ENCODE measurements around the gene MAML1. TPM values are rescaled to one million over a fixed set of nuclear protein-coding genes. Genes with fewer than 3 reads are reported as not detected.

The MAML1 gene
- total and polyA plus RNA-seq, 10 of the 15 experiments (the other 5 are each of a cell fraction or from before 2014, with no cell fraction given) = 0.42 to 23.9 (median 7.3) TPM

- TF ChIP-seq MYC (IDR thresholded peaks at IDR 0.05; ENCODE audit: insufficient read depth, insufficient read length, insufficient replicate concordance, low read length, severe bottlenecking) (no peak), ZZZ3 (IDR thresholded peaks at IDR 0.05; ENCODE audit: control insufficient read depth, insufficient read length, low read depth) (no peak)
Measured at GRCh38 chr5:179769796-179770195, 37.2 kb downstream of the MAML1 start (continued).

- FAIRE-seq (no peak), ATAC-seq (no peak), DNase-seq (ENCODE audit: low read depth, low spot score) (no peak)
- Histone ChIP-seq H3K36me3 (ENCODE audit: control insufficient read depth in 2 of 2, insufficient read depth in 2 of 2, low read length in 1 of 2) (peaks cover 24 to 33% of the 10 kb centered on the region in 2 experiments), H3K9ac (ENCODE audit: control insufficient read depth, insufficient read depth, low read length) (no peak overlapping the region), H3K4me3 (no peak overlapping the region), H3K27me3 (replicated peaks in 1 of 2; ENCODE audit: control insufficient read depth in 2 of 2, insufficient read depth in 2 of 2, low read length in 1 of 2) (no peaks in the 10 kb centered on the region), H3K27ac (ENCODE audit: control insufficient read depth, insufficient read depth) (no peak overlapping the region), H4K20me1 (ENCODE audit: control insufficient read depth, insufficient read depth) (no peaks in the 10 kb centered on the region), H3K79me2 (ENCODE audit: control insufficient read depth, insufficient read depth, low read length) (no peaks in the 10 kb centered on the region; the same call in 1 of the 2 replicates), H3K4me1 (ENCODE audit: control insufficient read depth, insufficient read depth, low read length) (no peaks in the 10 kb centered on the region), H3K9me3 (replicated peaks; ENCODE audit: control insufficient read depth, insufficient read depth, low read length) (no peaks in the 10 kb centered on the region), H3K4me2 (ENCODE audit: control insufficient read depth, insufficient read depth) (no peak overlapping the region), H2AFZ (ENCODE audit: control insufficient read depth, low read depth, low read length) (no peak overlapping the region)
- POLR2A ChIA-PET = no interaction called here
- SMC1A ChIA-PET (ENCODE audit: uncharacterized antibody, unreplicated experiment) = no interaction called here
- CTCF ChIA-PET = interaction anchor here (1.1 to 2.3 kb wide), 2 partner anchors 8 to 83 kb away, joined by 4 to 17 read pairs; no protein-coding TSS in a partner anchor
- in situ Hi-C loops (cut with MboI) (no loop called here), intact Hi-C loops (cut with micrococcal nuclease; ENCODE audit: unreplicated experiment) (no loop called here)
- RAD21 ChIA-PET (ENCODE audit: unreplicated experiment) = no interaction called here
- BruUV-seq (replicated peaks) = no TSS peak
- 100% methylated on average over 4 of the region's 4 CpGs for WGBS (ENCODE audit: insufficient coverage, insufficient replicate concordance, low lambda C conversion rate, missing lambda C conversion rate)
- TF ChIP-seq, protein P1, sequence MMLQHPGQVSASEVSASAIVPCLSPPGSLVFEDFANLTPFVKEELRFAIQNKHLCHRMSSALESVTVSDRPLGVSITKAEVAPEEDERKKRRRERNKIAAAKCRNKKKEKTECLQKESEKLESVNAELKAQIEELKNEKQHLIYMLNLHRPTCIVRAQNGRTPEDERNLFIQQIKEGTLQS (IDR thresholded peaks at IDR 0.05; ENCODE audit: borderline replicate concordance, extremely low read depth, low read depth, low read length) = no peak
- no peak for TF ChIP-seq CEBPZ (IDR thresholded peaks at IDR 0.05; ENCODE audit: low read depth, low read length)
- no peak for TF ChIP-seq HDGF (IDR thresholded peaks at IDR 0.05)
- TF ChIP-seq, protein P2, sequence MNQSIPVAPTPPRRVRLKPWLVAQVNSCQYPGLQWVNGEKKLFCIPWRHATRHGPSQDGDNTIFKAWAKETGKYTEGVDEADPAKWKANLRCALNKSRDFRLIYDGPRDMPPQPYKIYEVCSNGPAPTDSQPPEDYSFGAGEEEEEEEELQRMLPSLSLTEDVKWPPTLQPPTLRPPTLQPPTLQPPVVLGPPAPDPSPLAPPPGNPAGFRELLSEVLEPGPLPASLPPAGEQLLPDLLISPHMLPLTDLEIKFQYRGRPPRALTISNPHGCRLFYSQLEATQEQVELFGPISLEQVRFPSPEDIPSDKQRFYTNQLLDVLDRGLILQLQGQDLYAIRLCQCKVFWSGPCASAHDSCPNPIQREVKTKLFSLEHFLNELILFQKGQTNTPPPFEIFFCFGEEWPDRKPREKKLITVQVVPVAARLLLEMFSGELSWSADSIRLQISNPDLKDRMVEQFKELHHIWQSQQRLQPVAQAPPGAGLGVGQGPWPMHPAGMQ (IDR thresholded peaks at IDR 0.05; ENCODE audit: borderline replicate concordance) = no peak
- no peak for TF ChIP-seq RAD51 (IDR thresholded peaks at IDR 0.05)
- TF ChIP-seq, protein P3, sequence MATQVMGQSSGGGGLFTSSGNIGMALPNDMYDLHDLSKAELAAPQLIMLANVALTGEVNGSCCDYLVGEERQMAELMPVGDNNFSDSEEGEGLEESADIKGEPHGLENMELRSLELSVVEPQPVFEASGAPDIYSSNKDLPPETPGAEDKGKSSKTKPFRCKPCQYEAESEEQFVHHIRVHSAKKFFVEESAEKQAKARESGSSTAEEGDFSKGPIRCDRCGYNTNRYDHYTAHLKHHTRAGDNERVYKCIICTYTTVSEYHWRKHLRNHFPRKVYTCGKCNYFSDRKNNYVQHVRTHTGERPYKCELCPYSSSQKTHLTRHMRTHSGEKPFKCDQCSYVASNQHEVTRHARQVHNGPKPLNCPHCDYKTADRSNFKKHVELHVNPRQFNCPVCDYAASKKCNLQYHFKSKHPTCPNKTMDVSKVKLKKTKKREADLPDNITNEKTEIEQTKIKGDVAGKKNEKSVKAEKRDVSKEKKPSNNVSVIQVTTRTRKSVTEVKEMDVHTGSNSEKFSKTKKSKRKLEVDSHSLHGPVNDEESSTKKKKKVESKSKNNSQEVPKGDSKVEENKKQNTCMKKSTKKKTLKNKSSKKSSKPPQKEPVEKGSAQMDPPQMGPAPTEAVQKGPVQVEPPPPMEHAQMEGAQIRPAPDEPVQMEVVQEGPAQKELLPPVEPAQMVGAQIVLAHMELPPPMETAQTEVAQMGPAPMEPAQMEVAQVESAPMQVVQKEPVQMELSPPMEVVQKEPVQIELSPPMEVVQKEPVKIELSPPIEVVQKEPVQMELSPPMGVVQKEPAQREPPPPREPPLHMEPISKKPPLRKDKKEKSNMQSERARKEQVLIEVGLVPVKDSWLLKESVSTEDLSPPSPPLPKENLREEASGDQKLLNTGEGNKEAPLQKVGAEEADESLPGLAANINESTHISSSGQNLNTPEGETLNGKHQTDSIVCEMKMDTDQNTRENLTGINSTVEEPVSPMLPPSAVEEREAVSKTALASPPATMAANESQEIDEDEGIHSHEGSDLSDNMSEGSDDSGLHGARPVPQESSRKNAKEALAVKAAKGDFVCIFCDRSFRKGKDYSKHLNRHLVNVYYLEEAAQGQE (IDR thresholded peaks at IDR 0.05; ENCODE audit: low read depth, low read length) = no peak
- no peak for TF ChIP-seq TARDBP (IDR thresholded peaks at IDR 0.05; ENCODE audit: borderline replicate concordance)
- TF ChIP-seq POLR2AphosphoS5 (IDR thresholded peaks at IDR 0.05; ENCODE audit: low read length) = no peak
- no peak for TF ChIP-seq SREBF1 (IDR thresholded peaks at IDR 0.05; ENCODE audit: low read length)
- TF ChIP-seq, protein P4, sequence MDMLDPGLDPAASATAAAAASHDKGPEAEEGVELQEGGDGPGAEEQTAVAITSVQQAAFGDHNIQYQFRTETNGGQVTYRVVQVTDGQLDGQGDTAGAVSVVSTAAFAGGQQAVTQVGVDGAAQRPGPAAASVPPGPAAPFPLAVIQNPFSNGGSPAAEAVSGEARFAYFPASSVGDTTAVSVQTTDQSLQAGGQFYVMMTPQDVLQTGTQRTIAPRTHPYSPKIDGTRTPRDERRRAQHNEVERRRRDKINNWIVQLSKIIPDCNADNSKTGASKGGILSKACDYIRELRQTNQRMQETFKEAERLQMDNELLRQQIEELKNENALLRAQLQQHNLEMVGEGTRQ (IDR thresholded peaks at IDR 0.05; ENCODE audit: borderline replicate concordance, low read depth, low read length) = no peak
- no peak for TF ChIP-seq CREB1 (IDR thresholded peaks at IDR 0.05; ENCODE audit: low read depth)
Measured at GRCh38 chr5:179771311-179771895, 38.8 kb downstream of the MAML1 start.
